Dermis microvascular lymphatic vessel endothelial cell (primary cell): Measurements from ENCODE around the gene ARHGEF7. TPM values are rescaled to one million over a fixed set of nuclear protein-coding genes. Genes with fewer than 3 reads are reported as not detected.

ENCODE experiments used
- DNase-seq, 2 donors: peaks; one replicate each; pipeline versions ENCODE4 v3.0.0 to v3.0.0-alpha.2; 2010; ENCODE audit warnings: low read depth in 2 of 2
- total RNA-seq: library from RNA; depleted of rRNA; stranded (reverse); fragments of >200 nt; gene quantifications from 2 replicates; pipeline ENCODE4 v1.2.1, GENCODE V29; 2014

Gene ARHGEF7
- total RNA-seq, 1 donor from 2014 or later: 250 TPM

DNA sequence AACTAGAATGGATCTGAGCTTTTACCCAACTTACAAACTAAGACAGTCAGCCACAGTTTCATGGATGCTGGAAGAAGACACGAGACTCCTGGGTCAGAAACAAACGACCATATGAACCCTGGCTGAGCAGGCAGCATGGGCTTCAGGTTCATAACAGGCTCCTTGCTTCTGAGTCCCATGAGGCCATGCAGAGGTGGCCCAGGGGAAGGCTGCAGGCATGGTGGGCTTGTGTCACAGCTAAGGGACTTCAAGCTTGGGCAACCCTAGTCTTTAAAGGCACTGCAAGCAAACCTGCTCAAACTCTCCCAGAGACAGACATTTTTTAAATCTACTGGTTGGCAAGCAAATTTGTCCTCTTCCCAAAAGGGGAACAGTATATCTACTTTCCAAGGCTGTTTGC lies 5.1 kb upstream of the ARHGEF7 start:
- DNase-seq: no peak

DNA sequence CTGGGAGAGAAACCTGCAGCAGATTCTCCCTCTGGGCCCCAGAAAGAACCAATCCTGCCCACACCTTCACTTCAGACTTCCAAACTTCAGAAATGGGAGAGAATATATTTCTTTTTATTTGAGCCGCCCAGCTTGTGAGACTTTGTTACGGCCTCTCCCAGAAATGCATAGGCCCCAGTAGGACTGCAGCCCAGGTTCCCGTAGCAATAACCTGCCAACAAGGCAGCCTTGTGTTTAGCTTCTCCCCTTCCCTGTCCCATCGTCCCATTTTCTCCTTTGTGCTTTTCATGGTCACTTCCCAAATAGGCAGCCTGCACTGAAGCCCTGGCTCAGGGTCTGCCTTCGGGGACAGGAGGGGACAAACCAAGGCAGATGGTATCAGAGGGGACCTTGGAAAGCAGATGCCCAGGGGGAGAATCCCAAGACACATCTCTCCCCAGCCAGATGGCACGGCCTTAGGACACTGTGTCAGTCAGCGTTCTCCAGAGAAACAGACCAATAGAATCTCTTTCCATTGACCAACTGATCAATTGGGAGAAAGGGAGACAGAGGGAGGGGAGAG lies 3.7 kb upstream of the ARHGEF7 start:
- DNase-seq: no peak

DNA sequence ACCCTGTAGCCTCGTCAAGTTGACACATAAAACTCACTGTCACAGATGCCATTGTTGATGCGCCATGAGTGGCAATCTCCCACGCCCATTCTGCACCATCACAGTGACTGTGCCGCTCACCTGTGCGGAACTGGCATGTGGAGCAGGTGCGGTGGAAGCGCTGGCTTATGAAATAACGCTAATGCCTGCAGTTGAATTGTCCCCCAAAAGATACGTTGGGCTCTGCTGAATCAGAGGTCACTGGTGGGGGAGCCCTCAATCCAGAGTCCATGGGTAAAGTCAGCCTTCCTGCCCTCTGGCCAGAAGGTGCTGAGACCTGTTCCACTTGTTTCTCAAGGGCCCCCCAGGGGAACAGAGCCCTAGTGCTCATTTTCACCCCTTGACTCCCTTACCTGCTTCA lies 2.9 kb upstream of the ARHGEF7 start:
- no peak for DNase-seq

DNA sequence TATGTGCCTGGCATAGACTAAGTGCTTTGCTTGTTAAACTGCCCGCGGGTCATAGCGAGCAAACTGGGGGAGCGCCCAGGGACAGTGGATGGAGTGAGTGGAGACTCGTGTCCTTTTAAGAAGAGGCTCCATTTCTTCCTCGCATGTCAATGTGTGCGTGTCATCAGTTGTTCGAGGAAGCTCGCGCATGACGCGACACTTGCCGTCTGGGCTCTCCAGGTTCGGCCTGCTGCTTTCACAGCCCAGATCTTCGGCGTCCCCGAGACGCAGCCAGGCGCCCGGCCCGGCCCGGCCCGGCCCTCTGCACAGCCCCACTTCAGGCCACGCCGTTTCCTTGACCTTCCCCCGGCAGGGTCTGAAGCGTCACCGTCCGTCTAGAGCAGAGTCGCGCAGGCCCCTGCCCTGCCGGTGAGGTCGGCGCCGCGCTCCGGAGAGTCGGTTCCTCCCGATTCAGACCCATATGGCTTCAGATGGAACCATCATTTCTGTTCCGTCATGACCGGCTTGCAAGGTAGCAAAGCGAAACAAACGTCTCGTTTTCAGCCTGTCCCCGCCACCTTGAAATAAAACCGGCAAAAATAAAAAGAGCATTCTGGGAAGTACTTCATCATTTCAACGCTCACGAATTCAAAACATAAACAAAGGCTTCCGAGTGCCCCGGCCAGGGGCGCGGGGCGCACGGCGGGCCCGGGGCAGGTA lies 599 bp upstream of the ARHGEF7 start:
- peak in 1 of 2 donors; percentile 50 for DNase-seq

DNA sequence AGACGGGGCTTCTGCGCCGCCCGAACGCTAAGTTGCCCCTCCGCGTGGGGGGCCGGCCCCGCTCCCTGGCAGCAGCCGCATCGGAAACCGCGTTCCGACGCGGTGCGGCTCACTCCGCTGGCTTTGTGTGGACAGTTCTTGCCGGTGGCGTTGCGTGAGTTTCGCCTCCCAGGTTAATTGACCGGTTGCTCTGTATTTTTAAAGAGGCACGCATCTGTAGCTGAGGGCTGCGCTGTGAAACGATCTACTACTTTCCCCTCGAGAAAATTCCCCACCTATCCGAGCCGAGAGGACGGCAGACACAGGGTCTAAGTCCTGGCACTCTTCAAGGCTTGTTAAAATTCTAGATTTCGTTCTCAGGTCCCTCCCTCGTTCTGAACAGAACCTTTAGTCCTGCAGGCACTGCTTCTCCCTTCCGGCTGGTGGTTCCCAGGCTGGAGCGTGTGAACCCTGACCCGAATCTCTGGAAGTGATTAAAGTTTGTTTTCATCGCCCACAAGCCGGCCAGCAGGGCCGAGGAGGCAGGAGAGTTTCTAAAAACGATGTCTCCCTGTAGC lies 933 bp downstream of the ARHGEF7 start:
- DNase-seq: peak in 1 of 2 donors; percentile 61

DNA sequence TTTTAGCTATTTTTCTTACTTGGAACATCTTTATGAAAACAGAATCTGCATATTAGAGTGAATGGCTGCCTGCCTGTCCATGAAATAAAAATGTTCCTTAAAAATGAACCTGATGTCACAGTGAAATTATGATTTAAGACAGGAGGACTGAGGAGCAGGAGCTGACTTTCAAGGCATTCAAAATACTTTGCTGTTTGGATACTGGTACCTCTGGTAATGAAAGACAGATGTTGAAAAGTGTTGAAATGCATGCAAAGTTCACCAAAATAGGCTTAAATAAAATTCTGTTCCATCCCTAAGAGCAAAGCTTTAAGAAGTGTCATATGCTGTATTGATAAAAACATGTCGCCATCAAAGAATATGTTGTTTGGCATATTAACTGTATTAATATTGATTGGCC lies 1.7 kb downstream of the ARHGEF7 start:
- no peak for DNase-seq

DNA sequence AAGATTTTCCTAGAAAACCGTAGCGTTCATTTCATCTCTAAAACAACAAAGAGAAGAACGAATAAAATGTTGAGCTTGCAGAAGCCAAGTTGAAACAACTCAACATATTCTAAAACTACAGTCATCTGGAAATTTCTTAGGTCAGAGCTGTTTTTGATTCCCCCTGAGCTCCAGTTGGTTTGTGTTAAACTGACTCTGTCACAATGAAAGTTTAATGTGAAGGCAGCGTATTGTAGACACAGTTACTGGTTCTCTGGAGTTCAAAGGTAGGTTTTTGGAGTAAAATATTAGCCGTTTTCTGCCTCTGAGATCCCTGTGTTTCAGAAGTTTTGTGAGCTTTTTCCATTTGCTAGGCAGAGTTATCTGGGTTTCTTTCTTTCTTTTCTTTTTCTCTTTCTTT lies 2.2 kb downstream of the ARHGEF7 start:
- DNase-seq: no peak

DNA sequence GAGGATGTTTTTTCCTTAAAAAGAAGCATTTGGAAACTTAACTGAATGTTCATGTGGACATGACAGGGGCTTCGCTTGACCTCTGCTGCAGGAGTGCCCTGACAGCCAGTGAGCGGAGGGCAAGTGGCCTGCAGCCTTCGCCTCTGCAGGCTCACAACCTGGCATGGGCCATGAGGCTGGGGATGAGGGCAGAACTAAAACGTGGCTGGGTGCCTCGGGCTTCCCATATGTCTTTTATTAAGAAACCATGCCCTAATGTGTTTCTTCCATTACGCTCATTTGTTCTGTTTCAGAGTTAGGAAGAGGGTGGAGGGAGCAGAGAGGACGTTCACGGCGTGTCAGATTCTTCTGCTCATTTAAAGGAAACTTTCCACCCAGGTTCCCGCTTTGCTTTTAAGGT lies 2.9 kb downstream of the ARHGEF7 start:
- DNase-seq: no peak

DNA sequence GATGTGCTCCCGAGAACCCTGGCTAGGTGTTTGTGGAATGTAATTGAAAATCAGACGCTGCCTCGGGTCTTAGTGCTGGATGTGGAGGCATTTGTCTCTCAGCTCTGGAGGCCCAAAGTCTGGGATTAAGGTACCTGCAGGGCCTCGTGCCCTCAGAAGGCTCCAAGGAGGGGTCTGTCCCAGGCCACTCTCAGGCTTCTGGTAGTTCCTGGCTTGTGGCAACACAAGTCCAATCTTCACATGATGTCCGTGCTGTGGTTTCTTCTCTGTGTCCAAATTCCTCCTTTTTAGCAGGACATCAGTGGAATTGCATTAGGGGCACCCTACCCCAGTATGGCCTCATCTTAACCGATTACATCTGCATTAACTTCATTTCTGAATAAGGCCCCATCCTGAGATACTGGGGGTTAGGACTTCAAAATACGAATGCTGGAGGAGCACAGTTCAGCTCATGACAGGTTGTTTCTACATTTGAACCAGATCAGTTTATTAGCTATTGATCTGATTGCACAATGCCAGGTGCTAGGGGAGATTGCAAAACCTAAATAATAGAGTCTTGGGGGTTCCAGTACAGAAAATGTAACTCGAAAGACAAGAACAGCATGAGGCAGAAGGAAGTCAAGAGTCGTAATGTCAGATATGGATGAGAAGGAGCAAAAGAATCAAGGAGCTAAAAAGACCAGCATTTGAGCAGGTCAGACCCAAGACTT lies 3.9 kb downstream of the ARHGEF7 start:
- DNase-seq: no peak

DNA sequence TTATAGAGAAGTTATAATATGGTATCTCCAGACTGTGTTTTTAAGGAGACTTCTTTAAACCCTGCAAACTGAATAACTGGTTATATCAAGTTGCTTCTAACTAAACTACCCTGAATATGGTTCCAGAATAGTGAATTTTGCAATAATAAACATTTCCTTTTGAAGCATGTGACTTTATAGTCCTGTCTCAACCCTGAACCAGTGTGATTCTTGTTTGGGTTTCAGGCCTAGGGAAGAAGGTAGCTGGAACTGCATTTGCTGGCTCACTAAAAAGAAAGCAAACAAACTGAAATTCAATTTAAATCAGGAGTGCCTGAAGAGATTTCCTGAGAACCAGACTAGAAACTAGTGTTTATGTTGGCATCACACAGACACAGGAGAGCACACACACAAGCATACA lies 4.9 kb downstream of the ARHGEF7 start:
- DNase-seq: no peak

DNA sequence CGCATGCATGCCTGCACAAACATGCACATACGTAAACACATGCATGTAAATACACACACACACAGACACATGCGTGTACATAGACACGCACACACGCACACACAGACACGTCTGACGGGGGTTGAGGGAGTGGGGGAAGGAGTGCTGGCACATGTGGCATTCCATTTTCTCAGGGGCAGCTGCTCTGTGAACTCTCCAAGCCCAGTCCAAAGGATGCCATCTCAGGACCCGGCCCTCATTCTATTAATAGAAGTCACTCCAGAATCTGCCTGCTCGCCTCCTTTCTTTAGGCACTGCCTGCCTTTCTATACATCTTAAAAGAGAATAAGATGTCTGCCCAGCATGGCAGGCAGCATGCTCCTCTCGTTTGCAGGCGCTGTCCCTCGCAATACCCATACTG lies 5.3 kb downstream of the ARHGEF7 start:
- DNase-seq: no peak

DNA sequence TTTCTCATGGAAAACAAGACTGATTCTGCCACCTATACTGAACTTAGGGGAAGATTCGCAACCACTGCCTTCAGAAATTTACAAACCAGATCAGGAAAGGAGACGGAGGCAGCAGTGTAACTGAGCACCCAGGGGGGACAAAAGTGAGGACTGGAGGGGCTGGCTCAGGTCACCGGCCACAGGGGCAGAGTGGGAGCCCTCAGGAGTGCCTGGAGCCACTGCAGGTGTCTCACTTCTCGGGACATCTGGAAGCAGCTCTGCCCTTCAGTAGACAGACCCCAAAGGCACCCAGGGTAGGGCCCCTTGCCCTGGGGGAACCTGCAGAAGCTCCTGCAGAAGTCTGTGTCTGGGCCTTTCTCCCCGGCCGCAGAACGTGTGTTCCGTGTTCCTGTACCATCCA lies 5.8 kb downstream of the ARHGEF7 start:
- no peak for DNase-seq

DNA sequence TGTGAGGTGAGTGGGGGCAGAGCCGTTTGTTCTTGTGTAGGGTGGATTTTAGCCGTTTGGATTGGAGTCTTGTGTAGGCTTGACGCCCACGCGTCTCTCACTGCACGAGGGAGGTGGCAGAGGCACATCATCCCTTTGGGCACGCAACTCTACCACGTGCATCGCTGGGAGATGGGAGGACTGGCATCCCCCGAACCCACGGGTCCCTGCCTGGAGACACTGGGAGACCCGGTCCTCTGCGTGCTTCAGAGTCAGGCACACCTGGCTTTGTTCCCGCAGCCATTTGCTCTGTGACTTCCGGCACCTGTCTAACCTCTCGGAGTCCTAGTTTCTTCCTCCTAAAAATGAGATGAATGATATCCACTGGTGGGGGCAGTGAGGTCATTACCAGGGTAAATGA lies 6.4 kb downstream of the ARHGEF7 start:
- no peak for DNase-seq

DNA sequence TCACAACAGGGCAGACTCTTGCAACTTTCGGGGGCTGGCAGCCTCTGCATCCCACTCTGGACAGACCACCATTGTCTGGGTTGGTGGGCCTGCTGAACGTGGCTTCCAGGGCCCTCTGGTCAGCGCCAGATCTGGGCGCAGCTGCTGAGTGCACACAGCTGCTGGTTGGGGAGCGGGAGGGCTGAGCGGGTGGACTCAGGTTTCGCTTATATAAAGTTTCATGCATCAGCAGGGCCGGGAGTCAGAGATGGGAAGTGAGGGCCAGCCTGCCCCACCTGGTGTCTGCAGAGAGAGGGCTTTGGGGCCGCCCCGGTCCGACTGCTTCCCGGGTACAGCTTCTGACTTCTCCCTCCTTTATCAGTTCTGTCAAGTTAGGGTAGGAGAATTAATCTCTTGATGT lies 6.9 kb downstream of the ARHGEF7 start:
- no peak for DNase-seq

DNA sequence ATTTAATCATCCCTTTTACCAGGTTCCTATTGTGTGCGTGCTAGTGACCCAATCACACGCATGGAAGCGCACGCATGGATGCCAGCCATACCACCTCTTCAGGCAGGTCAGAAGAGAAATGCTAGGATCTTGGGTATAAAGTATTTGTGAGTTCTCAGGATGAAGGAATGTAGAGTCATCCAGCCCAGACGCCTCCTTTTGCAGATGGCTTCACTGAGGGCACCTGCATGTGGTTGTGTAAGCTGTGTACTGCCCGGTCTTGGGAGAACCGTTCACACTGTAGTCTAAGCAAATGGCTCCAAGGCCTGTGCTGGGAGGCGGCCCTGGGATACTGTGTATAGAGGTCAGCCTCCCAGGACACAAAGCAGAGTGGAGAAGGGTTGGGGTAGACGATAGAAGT lies 7.5 kb downstream of the ARHGEF7 start:
- no peak for DNase-seq

DNA sequence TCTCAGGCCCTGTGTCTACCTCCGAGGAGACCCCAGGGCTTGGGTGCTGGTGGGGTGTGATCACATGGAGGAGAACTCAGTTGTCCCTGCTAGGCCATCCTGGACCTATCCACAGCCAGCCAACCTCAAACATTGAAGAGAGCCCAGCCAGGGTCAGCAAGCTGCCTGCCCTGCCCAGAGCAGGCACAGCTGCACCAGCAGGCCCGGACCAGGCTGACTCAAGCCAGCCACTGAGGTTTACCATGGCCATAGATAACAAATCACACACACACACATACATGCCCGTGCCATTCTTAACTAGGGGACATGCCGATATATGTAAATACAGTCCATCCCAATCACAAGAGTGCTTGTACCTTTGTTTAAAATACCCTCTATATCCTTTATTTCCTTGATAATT lies 8.1 kb downstream of the ARHGEF7 start:
- no peak for DNase-seq

DNA sequence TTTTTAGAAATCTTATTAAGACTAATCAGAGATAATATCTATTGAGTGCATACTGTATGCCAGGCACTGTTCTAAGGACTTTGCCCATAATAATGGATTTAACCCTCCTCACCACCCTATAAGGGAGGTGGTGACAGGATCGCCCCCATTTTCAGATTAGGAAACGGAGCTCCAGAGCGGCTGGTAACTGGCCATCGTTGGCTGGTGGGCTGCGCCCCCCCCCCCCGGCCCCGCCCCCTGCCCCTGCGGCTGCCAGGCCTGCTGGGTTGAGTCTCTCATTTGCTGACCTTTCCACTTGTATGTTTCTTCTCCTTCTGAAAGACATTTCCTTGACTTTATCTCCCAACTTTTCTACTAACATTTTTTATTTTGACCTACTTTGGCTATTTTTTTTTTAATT lies 8.5 kb downstream of the ARHGEF7 start:
- DNase-seq: no peak

DNA sequence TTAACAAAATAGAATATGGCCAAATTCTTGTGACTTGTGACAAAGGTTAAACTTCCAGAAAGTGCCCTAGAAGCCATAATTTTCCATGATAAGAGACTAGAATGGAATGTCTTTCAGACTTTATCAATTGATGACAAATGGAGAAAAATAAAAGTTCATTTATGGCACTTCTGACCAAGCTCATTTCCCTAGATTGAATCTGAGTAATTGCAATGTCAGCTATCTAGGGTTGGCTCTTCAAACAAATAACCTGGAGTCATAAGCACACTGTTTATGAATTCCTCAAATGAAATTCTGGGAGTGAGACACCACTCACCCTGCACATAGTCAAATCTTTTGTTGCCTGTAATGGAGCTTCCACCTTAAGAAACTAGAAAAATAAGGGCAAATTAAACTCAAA lies 11.4 kb downstream of the ARHGEF7 start:
- no peak for DNase-seq

DNA sequence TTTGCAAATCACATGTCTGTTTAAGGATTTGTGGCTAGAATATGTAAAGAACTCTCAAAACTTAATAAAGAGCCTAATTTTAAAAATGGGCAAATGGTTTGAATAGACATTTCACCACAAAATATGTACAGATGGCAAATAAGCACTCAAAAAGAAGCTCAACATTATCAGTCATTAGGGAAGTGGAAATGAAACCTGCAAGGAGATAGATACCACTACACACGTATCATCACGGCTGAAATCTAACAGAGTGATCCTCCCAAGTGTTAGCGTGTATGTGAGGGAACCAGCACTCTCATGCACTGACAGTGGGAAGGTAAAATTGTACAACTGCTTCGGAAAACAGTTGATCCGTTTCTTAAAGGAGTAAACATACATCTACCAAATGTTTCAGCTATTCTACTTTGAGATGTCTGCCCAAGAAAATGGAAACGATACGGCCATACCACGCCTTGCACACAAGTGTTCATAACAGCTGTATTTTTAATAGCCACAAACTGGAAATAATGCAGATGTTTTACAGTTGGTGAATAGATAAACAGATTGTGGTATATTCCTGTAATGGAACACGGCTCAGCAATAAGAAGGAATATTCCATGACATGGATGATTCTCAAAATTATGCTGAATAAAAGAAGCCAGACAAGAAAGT lies 14.5 kb downstream of the ARHGEF7 start:
- DNase-seq: no peak

DNA sequence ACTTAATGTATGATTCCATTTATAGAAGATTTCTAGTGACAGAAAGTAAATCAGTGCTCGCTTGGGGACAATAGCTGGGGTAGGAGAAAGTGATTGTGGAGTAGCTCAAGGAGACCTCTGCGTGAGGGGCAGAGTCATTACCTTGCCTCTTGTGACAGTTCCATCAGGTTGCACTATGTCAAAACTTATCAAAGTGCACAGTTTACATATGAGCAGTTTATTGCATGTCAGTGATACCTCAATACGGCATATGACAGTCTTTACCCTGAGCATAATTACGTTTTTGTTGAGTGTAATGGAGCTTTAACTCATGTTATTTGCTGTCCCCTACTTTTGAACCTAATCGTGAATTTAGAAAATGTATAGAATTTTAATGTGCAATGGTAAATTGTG lies 15.0 kb downstream of the ARHGEF7 start:
- DNase-seq: no peak

DNA sequence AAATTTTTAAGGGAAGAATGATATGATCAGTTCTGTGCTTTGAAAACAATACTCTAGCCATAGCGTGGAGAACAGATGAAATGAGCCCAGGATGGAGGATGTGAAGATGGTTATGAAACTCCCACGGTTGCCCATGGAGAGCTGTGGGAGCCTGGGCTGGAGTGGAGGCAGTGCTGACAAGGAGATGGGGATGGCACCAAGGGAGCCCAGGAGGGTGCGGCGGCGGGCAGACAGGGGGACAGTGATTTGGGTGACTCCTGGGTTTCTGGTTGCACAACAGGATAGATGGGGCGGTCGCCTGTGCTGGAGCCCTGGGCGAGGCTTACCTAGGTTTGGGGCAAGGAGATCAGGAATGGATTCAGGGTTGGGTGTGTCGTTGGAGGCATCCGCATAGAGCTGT lies 15.9 kb downstream of the ARHGEF7 start:
- no peak for DNase-seq

DNA sequence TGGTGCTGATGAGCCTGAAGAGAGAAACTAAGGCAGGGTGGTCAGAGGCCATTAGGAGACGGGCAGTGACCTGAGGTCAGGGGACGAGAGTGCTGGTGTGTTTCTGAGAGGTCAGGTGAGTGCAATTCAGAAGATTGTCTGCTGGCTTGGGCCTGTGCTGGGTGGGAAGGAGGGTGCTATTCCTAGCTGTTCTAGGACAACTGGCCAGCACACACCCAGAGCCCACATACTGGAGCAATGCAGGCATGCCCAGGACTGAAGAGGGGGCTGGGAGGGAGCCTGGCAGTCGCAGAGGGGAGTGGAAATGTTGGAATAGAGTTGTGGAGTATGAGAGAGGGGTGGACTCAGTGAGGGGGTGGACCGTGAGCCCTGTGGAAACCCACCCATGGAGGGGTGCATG lies 16.5 kb downstream of the ARHGEF7 start:
- no peak for DNase-seq
